ENCODE data around the gene KIF25. TPM values are rescaled to one million over a fixed set of nuclear protein-coding genes. Genes with fewer than 3 reads are reported as not detected.
"Not testable (repeated sequence)": the region's sequence is repeated elsewhere in the genome, so short reads cannot be mapped to it uniquely, and the experiment has no call there.

KIF25 gene
- total RNA-seq, 2 donors from 2014 or later = 0.22 to 0.27 TPM

GRCh38 chr6:167988945-167989841 is 8.3 kb upstream of the KIF25 start:
- no peak for ATAC-seq
- no peak for DNase-seq
- intact Hi-C loops (cut with DNase I, micrococcal nuclease) = no loop called here

- intact Hi-C loops (cut with DNase I, micrococcal nuclease) = no loop called here
- no peak for ATAC-seq
- DNase-seq = no peak
Observed at GRCh38 chr6:167990016-167990945, 7.2 kb upstream of the KIF25 start.

- DNase-seq (no peak), ATAC-seq (no peak)
- intact Hi-C loops (cut with DNase I, micrococcal nuclease) = no loop called here
Observed at GRCh38 chr6:167993169-167993568, 4.3 kb upstream of the KIF25 start.

GRCh38 chr6:167993831-167994230 is 3.6 kb upstream of the KIF25 start:
- intact Hi-C loops (cut with DNase I, micrococcal nuclease) = no loop called here
- no peak for DNase-seq
- no peak for ATAC-seq

GRCh38 chr6:167995302-167995701 is 2.2 kb upstream of the KIF25 start:
- no peak for DNase-seq
- intact Hi-C loops (cut with DNase I, micrococcal nuclease) = no loop called here
- ATAC-seq = no peak

GRCh38 chr6:167995731-167996151 is 1.7 kb upstream of the KIF25 start:
- no peak for ATAC-seq
- DNase-seq = no peak
- intact Hi-C loops (cut with DNase I, micrococcal nuclease) = no loop called here

- ATAC-seq (peak; percentile 54), DNase-seq (no peak)
- intact Hi-C loops (cut with DNase I, micrococcal nuclease) = no loop called here
Observed at GRCh38 chr6:167996424-167997199, 859 bp upstream of the KIF25 start.

GRCh38 chr6:167998215-167998614 is 744 bp downstream of the KIF25 start:
- ATAC-seq (no peak), DNase-seq (no peak)
- intact Hi-C loops (cut with DNase I, micrococcal nuclease) = no loop called here

GRCh38 chr6:168000198-168001028 is 2.9 kb downstream of the KIF25 start:
- no peak for DNase-seq
- intact Hi-C loops (cut with DNase I, micrococcal nuclease) = no loop called here
- ATAC-seq = no peak

GRCh38 chr6:168001029-168001332 is 3.5 kb downstream of the KIF25 start:
- ATAC-seq (no peak), DNase-seq (no peak)
- intact Hi-C loops (cut with DNase I, micrococcal nuclease) = no loop called here

- ATAC-seq; DNase-seq; intact Hi-C loops (cut with DNase I, micrococcal nuclease): not testable (repeated sequence)
Observed at GRCh38 chr6:168001514-168001913, 4.0 kb downstream of the KIF25 start.

GRCh38 chr6:168002804-168003203 is 5.3 kb downstream of the KIF25 start:
- DNase-seq = no peak
- intact Hi-C loops (cut with DNase I, micrococcal nuclease) = no loop called here
- ATAC-seq = no peak

GRCh38 chr6:168004023-168004422 is 6.6 kb downstream of the KIF25 start:
- no peak for ATAC-seq
- intact Hi-C loops (cut with DNase I, micrococcal nuclease) = no loop called here
- DNase-seq = no peak

GRCh38 chr6:168004945-168005344 is 7.5 kb downstream of the KIF25 start:
- DNase-seq = no peak
- intact Hi-C loops (cut with DNase I, micrococcal nuclease) = no loop called here
- ATAC-seq = no peak

GRCh38 chr6:168005796-168006195 is 8.3 kb downstream of the KIF25 start:
- DNase-seq = no peak
- intact Hi-C loops (cut with DNase I, micrococcal nuclease) = no loop called here
- no peak for ATAC-seq

GRCh38 chr6:168007592-168008338 is 10.3 kb downstream of the KIF25 start:
- intact Hi-C loops (cut with DNase I, micrococcal nuclease) = no loop called here
- DNase-seq = no peak
- ATAC-seq = no peak

GRCh38 chr6:168009331-168009730 is 11.9 kb downstream of the KIF25 start:
- intact Hi-C loops (cut with DNase I, micrococcal nuclease) = no loop called here
- DNase-seq = no peak
- no peak for ATAC-seq

- ATAC-seq (no peak), DNase-seq (no peak)
- intact Hi-C loops (cut with DNase I, micrococcal nuclease) = no loop called here
Observed at GRCh38 chr6:168011291-168011690, 13.8 kb downstream of the KIF25 start.

Data from left colon (tissue), 2 donors.